HepG2 (cell line): Measurements from ENCODE around the gene C1QC.

Experiments
- CTCF ChIP-seq: sonication (generic); formaldehyde crosslinking; IDR thresholded peaks from 2 replicates; pipeline ENCODE4 v1.5.0; 2020; ENCODE audit warnings: mild to moderate bottlenecking, missing genetic modification reagents, moderate library complexity
- DNMT1 ChIP-seq: sonication (generic); formaldehyde crosslinking; IDR thresholded peaks from 2 replicates; pipeline ENCODE4 v1.5.1; 2020; ENCODE audit warnings: mild to moderate bottlenecking, missing genetic modification reagents
- EZH2 ChIP-seq: conservative IDR thresholded peaks from 2 replicates; pipeline ENCODE4 v1.6.1; 2012; ENCODE audit warnings: mild to moderate bottlenecking, low read depth, low read length, moderate library complexity
- GABPA ChIP-seq, 2 experiments: IDR thresholded peaks; 2 replicates each; pipeline ENCODE4 v1.6.1; 2011 to 2016; ENCODE audit warnings: low read depth in 2 of 2, low read length in 1 of 2, missing biosample characterization in 1 of 2, missing genetic modification characterization in 1 of 2
- POLR2AphosphoS5 ChIP-seq: IDR thresholded peaks from 2 replicates; pipeline ENCODE4 v1.6.1; 2012; ENCODE audit warnings: low read depth, low read length
- SRF ChIP-seq: IDR thresholded peaks from 2 replicates; pipeline ENCODE4 v1.6.1; 2011; ENCODE audit warnings: mild to moderate bottlenecking, low read depth, low read length, moderate library complexity
- ZNF644 ChIP-seq: IDR thresholded peaks from 2 replicates; pipeline ENCODE4 v1.6.1; 2016; ENCODE audit warnings: low read depth
- ZNF766 ChIP-seq: sonication (generic); formaldehyde crosslinking; IDR thresholded peaks from 2 replicates; pipeline ENCODE4 v1.5.0; 2020; ENCODE audit warnings: missing genetic modification reagents, borderline replicate concordance

GRCh38 chr1:22661880-22662279, 18.4 kb downstream of the C1QC start:
- TF ChIP-seq POLR2AphosphoS5 (no peak), DNMT1 (CRISPR knock-in tag) (no peak), EZH2 (no peak), GABPA (IDR thresholded peaks at IDR 0.05; ENCODE audit: low read depth, low read length) (no peak), GABPA (CRISPR knock-in tag; IDR thresholded peaks at IDR 0.05; ENCODE audit: low read depth) (no peak), ZNF766 (CRISPR knock-in tag) (no peak), SRF (no peak), CTCF (CRISPR knock-in tag) (no peak), ZNF644 (no peak)
